IPS-20b (cell line): ENCODE measurements around the gene IL32.

Experiments used
- H3K27ac ChIP-seq: one replicate; pipeline ENCODE4 v1.5.1; 2013; ENCODE audit warnings: low read length
- H3K27me3 ChIP-seq: 2 replicates; pipeline ENCODE4 v1.6.1; 2013; ENCODE audit warnings: mild to moderate bottlenecking, low read length, inconsistent platforms; ENCODE audit not compliant: insufficient read depth
- H3K36me3 ChIP-seq: 2 replicates; pipeline ENCODE4 v1.6.1; 2013; ENCODE audit warnings: low read depth, mild to moderate bottlenecking, inconsistent platforms, low read length, moderate library complexity; ENCODE audit not compliant: insufficient read depth
- H3K4me1 ChIP-seq: 2 replicates; pipeline ENCODE4 v1.6.1; 2013; ENCODE audit warnings: mild to moderate bottlenecking, control low read depth, inconsistent platforms, low read length, moderate library complexity; ENCODE audit not compliant: insufficient read depth
- H3K4me3 ChIP-seq: 2 replicates; pipeline ENCODE4 v1.5.1; 2013; ENCODE audit warnings: mild to moderate bottlenecking, low read length, inconsistent platforms
- H3K9ac ChIP-seq: 2 replicates; pipeline ENCODE4 v1.6.1; 2013; ENCODE audit warnings: low read depth, mild to moderate bottlenecking, inconsistent platforms, low read length, moderate library complexity
- H3K9me3 ChIP-seq: 2 replicates; pipeline ENCODE4 v1.6.1; 2013; ENCODE audit warnings: mild to moderate bottlenecking, low read depth, low read length, inconsistent platforms; ENCODE audit not compliant: insufficient read depth

IL32 gene

GRCh38 chr16:3118204-3118790 is 52.9 kb downstream of the IL32 start:
- H3K9ac ChIP-seq: no peak overlapping the region
- H3K4me3 ChIP-seq: no peak overlapping the region
- no peak overlapping the region for H3K27ac ChIP-seq
- peaks cover 46% of the 10 kb centered on the region for H3K36me3 ChIP-seq
- H3K27me3 ChIP-seq: no peaks in the 10 kb centered on the region
- no peaks in the 10 kb centered on the region for H3K9me3 ChIP-seq
- H3K4me1 ChIP-seq: peaks cover 4% of the 10 kb centered on the region

GRCh38 chr16:3118846-3119245 is 53.4 kb downstream of the IL32 start:
- Histone ChIP-seq H3K36me3 (peaks cover 46% of the 10 kb centered on the region), H3K27me3 (no peaks in the 10 kb centered on the region), H3K4me3 (no peak overlapping the region), H3K9ac (no peak overlapping the region), H3K9me3 (no peaks in the 10 kb centered on the region), H3K27ac (no peak overlapping the region), H3K4me1 (no peaks in the 10 kb centered on the region)
